ENCODE results near the gene CENPT. TPM values are rescaled to one million over a fixed set of nuclear protein-coding genes. Genes with fewer than 3 reads are reported as not detected.
"Not testable (repeated sequence)": the region's sequence is repeated elsewhere in the genome, so short reads cannot be mapped to it uniquely, and the experiment has no call there.

Gene CENPT
- polyA plus RNA-seq, 2 donors = 35.5 to 65.0 TPM

- Histone ChIP-seq H3K36me3 (ENCODE audit: control insufficient read depth in 2 of 2, insufficient read depth in 2 of 2, low read length in 1 of 2) (peaks cover 0 to 25% of the 10 kb centered on the region in 2 donors), H3K4me3 (ENCODE audit: low read depth in 1 of 2, low read length in 2 of 2) (no peak overlapping the region), H3K9me3 (ENCODE audit: control insufficient read depth in 2 of 2, insufficient read depth in 1 of 2, low read depth in 1 of 2, low read length in 1 of 2) (no peaks in the 10 kb centered on the region), H3K4me1 (ENCODE audit: control insufficient read depth in 2 of 2, insufficient read depth in 2 of 2, low read length in 1 of 2) (peaks cover 0 to 12% of the 10 kb centered on the region in 2 donors), H3K27me3 (ENCODE audit: control insufficient read depth in 1 of 2, insufficient read depth in 2 of 2, low read length in 2 of 2) (no peaks in the 10 kb centered on the region), H3K27ac (ENCODE audit: low read depth in 2 of 2, low read length in 1 of 2) (no peak overlapping the region)
- WGBS, 2 donors = 71 to 94% methylated on average over 6 of the region's 6 CpGs
These were observed 20.8 kb upstream of the CENPT start for GRCh38 chr16:67868290-67868689.

DNA sequence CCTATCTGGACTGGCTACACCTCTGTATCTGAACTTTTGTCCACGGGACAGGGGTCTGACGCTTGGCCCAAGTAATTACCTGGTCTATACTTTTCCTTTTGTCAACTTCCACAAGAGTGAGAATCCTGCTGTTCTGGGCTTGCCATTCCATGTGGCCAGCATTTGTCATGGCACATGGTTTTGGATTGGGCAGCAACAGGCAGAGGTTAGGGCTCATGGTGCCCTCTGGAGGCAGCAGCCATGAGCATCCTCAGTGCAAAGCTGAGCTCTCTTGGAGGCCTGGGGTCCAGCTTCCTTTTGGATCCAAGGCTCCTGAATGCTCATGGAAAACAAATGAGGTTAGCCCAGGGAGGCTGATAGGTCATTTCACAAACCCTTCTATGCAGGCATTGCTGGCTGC is 17.8 kb upstream of the CENPT start:
- Histone ChIP-seq H3K36me3 (ENCODE audit: control insufficient read depth in 2 of 2, insufficient read depth in 2 of 2, low read length in 1 of 2) (peaks cover 0 to 22% of the 10 kb centered on the region in 2 donors), H3K4me1 (ENCODE audit: control insufficient read depth in 2 of 2, insufficient read depth in 2 of 2, low read length in 1 of 2) (peaks cover 9 to 29% of the 10 kb centered on the region in 2 donors), H3K27me3 (ENCODE audit: control insufficient read depth in 1 of 2, insufficient read depth in 2 of 2, low read length in 2 of 2) (no peaks in the 10 kb centered on the region), H3K9me3 (ENCODE audit: control insufficient read depth in 2 of 2, insufficient read depth in 1 of 2, low read depth in 1 of 2, low read length in 1 of 2) (no peaks in the 10 kb centered on the region), H3K27ac (ENCODE audit: low read depth in 2 of 2, low read length in 1 of 2) (no peak overlapping the region), H3K4me3 (ENCODE audit: low read depth in 1 of 2, low read length in 2 of 2) (no peak overlapping the region)
- WGBS, 2 donors = 91 to 96% methylated on average over 2 of the region's 2 CpGs

DNA sequence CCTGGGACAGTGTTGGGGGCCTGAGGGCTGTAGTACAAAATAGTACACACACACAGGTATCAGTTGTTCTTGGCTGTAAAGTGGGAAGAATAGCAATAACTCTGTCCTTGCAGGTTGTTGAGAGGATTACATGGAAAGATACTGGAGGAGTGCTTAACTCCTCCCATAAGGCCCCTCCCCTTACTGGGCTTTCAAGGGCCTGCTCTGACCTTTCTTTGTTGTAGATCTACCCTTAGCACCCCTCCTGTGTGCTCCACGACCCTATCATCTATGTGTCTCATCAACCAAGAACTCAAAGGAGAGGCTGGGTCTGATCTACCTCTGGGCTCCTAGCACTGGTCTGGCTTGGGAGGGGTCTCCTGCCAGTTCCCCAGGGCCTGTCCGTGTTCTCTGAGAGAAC is 17.1 kb upstream of the CENPT start:
- H3K36me3 ChIP-seq (ENCODE audit: control insufficient read depth in 2 of 2, insufficient read depth in 2 of 2, low read length in 1 of 2) = peaks cover 0 to 17% of the 10 kb centered on the region in 2 donors
- WGBS, 2 donors = 85 to 87% methylated on average over 2 of the region's 2 CpGs
- peaks cover 9 to 29% of the 10 kb centered on the region in 2 donors for H3K4me1 ChIP-seq (ENCODE audit: control insufficient read depth in 2 of 2, insufficient read depth in 2 of 2, low read length in 1 of 2)
- H3K9me3 ChIP-seq (ENCODE audit: control insufficient read depth in 2 of 2, insufficient read depth in 1 of 2, low read depth in 1 of 2, low read length in 1 of 2) = no peaks in the 10 kb centered on the region
- H3K27me3 ChIP-seq (ENCODE audit: control insufficient read depth in 1 of 2, insufficient read depth in 2 of 2, low read length in 2 of 2) = no peaks in the 10 kb centered on the region
- H3K27ac ChIP-seq (ENCODE audit: low read depth in 2 of 2, low read length in 1 of 2) = peak overlapping the region in 1 of 2 donors; percentile 15
- no peak overlapping the region for H3K4me3 ChIP-seq (ENCODE audit: low read depth in 1 of 2, low read length in 2 of 2)

DNA sequence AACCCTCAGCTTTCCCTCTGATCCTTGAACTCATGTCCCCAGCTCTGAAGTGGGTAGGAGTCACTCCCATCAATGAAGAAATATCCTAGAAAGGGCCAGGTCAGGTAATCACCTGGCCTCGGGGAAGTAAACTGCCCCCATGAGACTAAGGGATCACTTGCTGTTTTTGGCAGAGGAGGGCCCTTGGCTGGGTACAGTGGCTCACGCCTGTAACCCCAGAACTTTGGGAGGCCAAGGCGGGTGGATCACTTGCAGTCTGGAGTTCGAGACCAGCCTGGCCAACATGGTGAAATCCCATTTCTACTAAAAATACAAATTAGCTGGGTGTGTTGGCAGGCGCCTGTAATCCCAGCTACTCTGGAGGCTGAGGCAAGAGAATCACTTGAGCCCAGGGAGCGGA is 16.6 kb upstream of the CENPT start:
- WGBS, 2 donors = 94 to 95% methylated on average over 6 of the region's 6 CpGs
- H3K36me3 ChIP-seq (ENCODE audit: control insufficient read depth in 2 of 2, insufficient read depth in 2 of 2, low read length in 1 of 2) = peaks cover 0 to 15% of the 10 kb centered on the region in 2 donors

DNA sequence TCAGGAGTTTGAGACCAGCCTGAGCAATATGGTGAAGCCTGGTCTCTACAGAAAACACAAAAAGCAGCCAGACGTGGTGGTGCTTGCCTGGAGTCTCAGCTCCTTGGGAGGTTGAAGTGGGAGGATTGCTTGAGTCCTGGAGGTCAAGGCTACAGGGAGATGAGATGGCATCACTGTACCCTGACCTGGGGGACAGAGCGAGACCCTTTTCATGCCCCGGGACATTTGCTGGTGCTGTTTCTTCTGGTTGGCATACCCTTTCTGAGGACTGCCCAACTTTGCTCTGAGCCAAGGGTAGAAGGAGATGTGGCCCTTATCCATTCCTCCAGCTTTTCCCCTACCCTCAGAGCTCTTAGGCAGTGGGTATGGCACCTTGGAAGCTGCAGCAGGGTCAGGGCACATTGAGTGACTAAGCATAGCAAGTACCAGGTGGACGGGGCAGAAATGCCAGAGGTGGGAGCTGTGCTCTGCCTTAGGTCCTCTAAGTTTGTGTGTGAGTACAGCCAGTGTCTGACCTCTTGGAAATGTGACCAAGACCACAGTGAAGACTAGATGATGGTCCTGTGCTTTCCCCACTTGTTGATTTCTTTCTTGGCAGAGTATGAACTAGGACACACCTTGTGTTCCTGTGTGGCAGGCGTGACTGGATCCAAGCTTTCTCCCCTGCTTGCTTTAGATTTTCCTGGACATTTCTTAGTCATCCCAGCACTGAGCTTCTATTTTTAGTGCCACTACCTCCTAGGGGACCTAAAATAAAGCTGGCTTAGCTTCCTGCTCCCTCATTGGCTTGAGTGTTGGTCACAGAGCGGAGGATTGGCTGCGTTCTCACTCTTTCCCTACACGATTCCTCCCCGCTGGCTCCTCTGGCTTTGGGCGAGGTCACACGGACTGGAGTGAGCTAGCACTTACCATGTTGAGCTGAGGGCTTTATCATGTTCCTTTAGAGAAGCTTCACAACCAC is 15.4 kb upstream of the CENPT start:
- no peaks in the 10 kb centered on the region for H3K27me3 ChIP-seq (ENCODE audit: control insufficient read depth in 1 of 2, insufficient read depth in 2 of 2, low read length in 2 of 2)
- H3K36me3 ChIP-seq (ENCODE audit: control insufficient read depth in 2 of 2, insufficient read depth in 2 of 2, low read length in 1 of 2) = peaks cover 0 to 6% of the 10 kb centered on the region in 2 donors
- peak overlapping the region; percentile 45 to 83 for H3K27ac ChIP-seq (ENCODE audit: low read depth in 2 of 2, low read length in 1 of 2)
- no peaks in the 10 kb centered on the region for H3K9me3 ChIP-seq (ENCODE audit: control insufficient read depth in 2 of 2, insufficient read depth in 1 of 2, low read depth in 1 of 2, low read length in 1 of 2)
- WGBS, 2 donors = 64 to 74% methylated on average over 11 of the region's 11 CpGs
- no peak overlapping the region for H3K4me3 ChIP-seq (ENCODE audit: low read depth in 1 of 2, low read length in 2 of 2)
- H3K4me1 ChIP-seq (ENCODE audit: control insufficient read depth in 2 of 2, insufficient read depth in 2 of 2, low read length in 1 of 2) = peaks cover 9 to 36% of the 10 kb centered on the region in 2 donors

More for the DNA sequence above, 16.6 kb upstream of the CENPT start:
- not testable (repeated sequence) for H3K27ac ChIP-seq (ENCODE audit: low read depth in 2 of 2, low read length in 1 of 2); H3K27me3 ChIP-seq (ENCODE audit: control insufficient read depth in 1 of 2, insufficient read depth in 2 of 2, low read length in 2 of 2); H3K4me3 ChIP-seq (ENCODE audit: low read depth in 1 of 2, low read length in 2 of 2); H3K9me3 ChIP-seq (ENCODE audit: control insufficient read depth in 2 of 2, insufficient read depth in 1 of 2, low read depth in 1 of 2, low read length in 1 of 2)
- H3K4me1 ChIP-seq (ENCODE audit: control insufficient read depth in 2 of 2, insufficient read depth in 2 of 2, low read length in 1 of 2) = peaks cover 9 to 29% of the 10 kb centered on the region in 2 donors

DNA sequence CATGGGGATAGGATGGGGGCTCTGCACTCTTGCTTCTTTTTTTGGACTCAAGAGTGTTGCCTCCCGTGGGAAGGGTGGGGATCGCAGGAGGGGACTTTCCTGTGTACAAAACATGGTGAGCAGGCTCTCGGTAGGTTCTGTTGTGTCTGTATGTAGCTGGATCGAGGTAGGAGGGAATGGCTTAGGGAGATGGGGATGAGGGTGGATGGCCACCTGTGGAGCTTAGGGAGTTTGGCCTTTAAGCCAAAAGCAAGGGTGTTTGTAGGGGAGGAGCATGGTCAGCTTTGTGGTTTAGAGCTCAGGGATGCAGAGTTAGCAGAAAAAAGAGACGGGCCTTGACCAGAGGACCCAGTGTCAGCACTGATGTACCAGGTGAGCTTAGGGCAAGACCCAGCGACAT is 14.4 kb upstream of the CENPT start:
- Histone ChIP-seq H3K36me3 (ENCODE audit: control insufficient read depth in 2 of 2, insufficient read depth in 2 of 2, low read length in 1 of 2) (peaks cover 0 to 2% of the 10 kb centered on the region in 2 donors), H3K4me1 (ENCODE audit: control insufficient read depth in 2 of 2, insufficient read depth in 2 of 2, low read length in 1 of 2) (peaks cover 10 to 46% of the 10 kb centered on the region in 2 donors), H3K9me3 (ENCODE audit: control insufficient read depth in 2 of 2, insufficient read depth in 1 of 2, low read depth in 1 of 2, low read length in 1 of 2) (no peaks in the 10 kb centered on the region), H3K27ac (ENCODE audit: low read depth in 2 of 2, low read length in 1 of 2) (peak overlapping the region; percentile 32 to 56), H3K4me3 (ENCODE audit: low read depth in 1 of 2, low read length in 2 of 2) (no peak overlapping the region), H3K27me3 (ENCODE audit: control insufficient read depth in 1 of 2, insufficient read depth in 2 of 2, low read length in 2 of 2) (no peaks in the 10 kb centered on the region)
- 86 to 91% methylated on average over 6 of the region's 6 CpGs for WGBS, 2 donors

DNA sequence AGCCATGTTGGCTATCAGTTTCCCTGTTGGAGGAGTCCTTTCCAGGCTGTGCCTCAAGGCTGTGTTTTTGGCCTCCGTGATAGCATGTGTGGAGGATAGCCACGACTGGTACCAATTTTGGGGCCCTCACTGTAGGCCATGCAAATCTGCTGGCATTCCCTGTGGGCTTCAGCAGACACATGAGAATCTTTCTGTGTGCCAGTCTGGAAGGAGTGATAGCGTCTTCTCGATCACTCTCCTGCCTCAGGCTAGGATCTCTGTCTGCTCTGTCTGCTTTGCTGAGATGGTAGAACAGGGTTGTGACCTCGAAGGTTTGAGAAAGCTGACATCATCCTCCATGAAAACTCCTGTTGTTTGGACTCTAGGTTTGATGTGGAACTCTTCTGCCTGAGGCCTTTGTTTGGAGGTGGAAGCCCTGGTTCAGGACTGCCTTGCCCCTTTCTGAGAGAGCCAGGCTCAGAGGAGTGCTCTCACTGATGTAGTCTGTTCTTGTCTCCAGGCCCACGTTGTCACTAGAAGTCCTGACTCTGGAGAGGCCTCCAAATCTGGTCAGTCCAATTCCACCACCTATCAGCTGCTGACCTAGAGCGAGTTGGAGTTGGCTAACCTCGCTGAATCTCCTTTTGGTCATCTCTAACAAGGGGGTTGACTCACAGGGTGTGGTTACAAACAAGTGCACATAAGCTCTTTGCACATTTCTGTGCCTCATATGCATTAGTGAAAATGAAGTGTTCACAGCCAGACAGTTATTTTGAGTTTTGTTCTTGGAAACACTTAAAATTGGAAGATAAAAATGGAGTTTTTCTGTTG is 13.3 kb upstream of the CENPT start:
- Histone ChIP-seq H3K36me3 (ENCODE audit: control insufficient read depth in 2 of 2, insufficient read depth in 2 of 2, low read length in 1 of 2) (peaks cover 0 to 4% of the 10 kb centered on the region in 2 donors), H3K4me1 (ENCODE audit: control insufficient read depth in 2 of 2, insufficient read depth in 2 of 2, low read length in 1 of 2) (peaks cover 17 to 47% of the 10 kb centered on the region in 2 donors)

DNA sequence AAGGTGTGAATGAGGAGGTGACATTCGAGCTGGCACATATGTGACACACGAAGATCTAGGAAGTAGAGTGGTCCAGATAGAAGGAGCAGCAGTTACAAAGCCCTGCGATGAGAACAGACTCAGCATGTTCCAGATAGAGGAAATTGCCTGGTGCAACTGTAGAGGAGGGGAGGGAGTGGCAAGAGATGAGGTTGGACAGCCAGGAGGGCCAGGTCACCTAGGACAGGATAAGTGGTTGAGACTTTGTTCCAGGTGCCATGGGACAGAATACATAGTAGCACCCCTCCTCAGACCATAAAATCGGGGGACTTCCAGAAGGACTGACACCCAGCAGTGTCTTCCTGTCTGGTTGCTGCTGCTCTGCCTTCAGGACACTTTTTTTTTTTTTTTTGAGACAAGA is 11.0 kb upstream of the CENPT start:
- H3K9me3 ChIP-seq (ENCODE audit: control insufficient read depth in 2 of 2, insufficient read depth in 1 of 2, low read depth in 1 of 2, low read length in 1 of 2) = no peaks in the 10 kb centered on the region
- WGBS, 2 donors = 75 to 77% methylated on average over 4 of the region's 4 CpGs
- no peaks in the 10 kb centered on the region for H3K27me3 ChIP-seq (ENCODE audit: control insufficient read depth in 1 of 2, insufficient read depth in 2 of 2, low read length in 2 of 2)
- peak overlapping the region; percentile 64 to 71 for H3K27ac ChIP-seq (ENCODE audit: low read depth in 2 of 2, low read length in 1 of 2)
- H3K36me3 ChIP-seq (ENCODE audit: control insufficient read depth in 2 of 2, insufficient read depth in 2 of 2, low read length in 1 of 2) = peaks cover 0 to 4% of the 10 kb centered on the region in 2 donors
- peaks cover 20 to 41% of the 10 kb centered on the region in 2 donors for H3K4me1 ChIP-seq (ENCODE audit: control insufficient read depth in 2 of 2, insufficient read depth in 2 of 2, low read length in 1 of 2)
- no peak overlapping the region for H3K4me3 ChIP-seq (ENCODE audit: low read depth in 1 of 2, low read length in 2 of 2)

More for the DNA sequence above, 13.3 kb upstream of the CENPT start:
- WGBS, 2 donors = 64 to 74% methylated on average over 8 of the region's 8 CpGs
- Histone ChIP-seq H3K4me3 (ENCODE audit: low read depth in 1 of 2, low read length in 2 of 2) (no peak overlapping the region), H3K27me3 (ENCODE audit: control insufficient read depth in 1 of 2, insufficient read depth in 2 of 2, low read length in 2 of 2) (no peaks in the 10 kb centered on the region), H3K27ac (ENCODE audit: low read depth in 2 of 2, low read length in 1 of 2) (peak overlapping the region; percentile 66 to 74), H3K9me3 (ENCODE audit: control insufficient read depth in 2 of 2, insufficient read depth in 1 of 2, low read depth in 1 of 2, low read length in 1 of 2) (no peaks in the 10 kb centered on the region)

- H3K4me3 ChIP-seq (ENCODE audit: low read depth in 1 of 2, low read length in 2 of 2) = no peak overlapping the region
- peaks cover 17 to 34% of the 10 kb centered on the region in 2 donors for H3K4me1 ChIP-seq (ENCODE audit: control insufficient read depth in 2 of 2, insufficient read depth in 2 of 2, low read length in 1 of 2)
- peaks cover 0 to 4% of the 10 kb centered on the region in 2 donors for H3K36me3 ChIP-seq (ENCODE audit: control insufficient read depth in 2 of 2, insufficient read depth in 2 of 2, low read length in 1 of 2)
- no peaks in the 10 kb centered on the region for H3K9me3 ChIP-seq (ENCODE audit: control insufficient read depth in 2 of 2, insufficient read depth in 1 of 2, low read depth in 1 of 2, low read length in 1 of 2)
- peak overlapping the region; percentile 71 to 88 for H3K27ac ChIP-seq (ENCODE audit: low read depth in 2 of 2, low read length in 1 of 2)
- H3K27me3 ChIP-seq (ENCODE audit: control insufficient read depth in 1 of 2, insufficient read depth in 2 of 2, low read length in 2 of 2) = no peaks in the 10 kb centered on the region
- 29 to 33% methylated on average over 3 of the region's 3 CpGs for WGBS, 2 donors
These were observed 10.2 kb upstream of the CENPT start for GRCh38 chr16:67857547-67858233.
